GM12891 (cell line): Measurements from ENCODE around the gene ITGB1BP1.

Source experiments
- POLR2A ChIP-seq: IDR thresholded peaks from 2 replicates; pipeline ENCODE4 v1.6.1; 2011; ENCODE audit warnings: low read depth, low read length, control low read depth
- POLR2AphosphoS5 ChIP-seq: IDR thresholded peaks from 2 replicates; pipeline ENCODE4 v1.6.1; 2011; ENCODE audit warnings: low read depth, low read length, control low read depth
- TAF1 ChIP-seq: IDR thresholded peaks from 2 replicates; pipeline ENCODE4 v1.6.1; 2011; ENCODE audit warnings: low read depth, low read length, control low read depth

DNA sequence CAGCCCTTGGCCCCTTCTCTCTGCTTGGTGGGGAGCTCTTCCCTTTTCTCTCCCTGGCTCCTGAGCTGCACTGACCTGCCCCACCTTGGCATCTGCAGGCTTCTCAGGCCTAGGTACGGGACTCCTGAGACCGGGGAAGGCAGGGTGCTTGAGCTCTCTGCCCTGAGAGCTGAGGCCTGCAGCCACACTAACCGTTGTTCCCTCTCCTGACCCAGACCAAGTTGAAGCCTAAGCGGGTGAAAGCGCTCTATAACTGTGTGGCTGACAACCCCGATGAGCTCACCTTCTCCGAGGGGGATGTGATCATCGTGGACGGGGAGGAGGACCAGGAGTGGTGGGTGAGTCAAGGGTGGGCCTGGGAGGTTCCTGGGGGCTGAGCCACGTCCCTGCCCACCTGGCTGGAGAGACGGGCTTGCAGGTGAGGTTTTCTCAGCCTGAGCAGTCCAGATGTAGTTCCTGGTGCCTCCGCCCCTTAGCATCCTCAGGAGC, 22.2 kb downstream of the ITGB1BP1 start:
- no peak for TF ChIP-seq POLR2A
- no peak for TF ChIP-seq POLR2AphosphoS5
- no peak for TF ChIP-seq TAF1
